Esophagus (tissue), 2 donors: ENCODE data around the gene GTF3C1. TPM values are rescaled to one million over a fixed set of nuclear protein-coding genes. Genes with fewer than 3 reads are reported as not detected.

ENCODE experiments used
- H3K27ac ChIP-seq, 2 donors: one replicate each; pipeline ENCODE4 v1.5.1; 2013; ENCODE audit warnings: low read depth in 2 of 2, mild to moderate bottlenecking in 2 of 2, inconsistent platforms in 1 of 2, low read length in 1 of 2, moderate library complexity in 1 of 2
- H3K27me3 ChIP-seq, 2 donors: one replicate each; pipeline ENCODE4 v1.6.1; 2013; ENCODE audit warnings: low read length in 2 of 2, control low read depth in 1 of 2, mild to moderate bottlenecking in 1 of 2; ENCODE audit not compliant: insufficient read depth in 2 of 2, control insufficient read depth in 1 of 2
- H3K36me3 ChIP-seq, 2 donors: one replicate each; pipeline ENCODE4 v1.6.1; 2013; ENCODE audit warnings: low read length in 1 of 2; ENCODE audit not compliant: control insufficient read depth in 2 of 2, insufficient read depth in 2 of 2
- H3K4me1 ChIP-seq, 2 donors: one replicate each; pipeline ENCODE4 v1.6.1; 2013; ENCODE audit warnings: low read length in 1 of 2; ENCODE audit not compliant: control insufficient read depth in 2 of 2, insufficient read depth in 2 of 2
- H3K4me3 ChIP-seq, 2 donors: one replicate each; pipeline ENCODE4 v1.5.1; 2013; ENCODE audit warnings: low read length in 2 of 2, mild to moderate bottlenecking in 2 of 2, low read depth in 1 of 2, moderate library complexity in 1 of 2
- H3K9me3 ChIP-seq, 2 donors: one replicate each; pipeline ENCODE4 v1.6.1; 2013; ENCODE audit warnings: mild to moderate bottlenecking in 2 of 2, low read depth in 1 of 2, low read length in 1 of 2, moderate library complexity in 1 of 2; ENCODE audit not compliant: control insufficient read depth in 2 of 2, insufficient read depth in 1 of 2
- WGBS, 2 donors: extraction: QIAGEN DNeasy Blood & Tissue Kit; methylation state at CpG; one replicate each; pipeline ENCODE4 v1.1.7; 2013; 5-methylcytosine and 5-hydroxymethylcytosine counted together
- polyA plus RNA-seq, 2 donors: library from polyadenylated mRNA; stranded (reverse); fragments of 200-250 nt; gene quantifications; one replicate each; pipeline ENCODE4 v1.2.3, GENCODE V29; 2013
- donor health status: healthy with polysubstance abuse.
- donor health status: Bipolar disorder and iron deficiency.

GTF3C1 gene
- polyA plus RNA-seq, 2 donors = 85.4 to 109 TPM

DNA sequence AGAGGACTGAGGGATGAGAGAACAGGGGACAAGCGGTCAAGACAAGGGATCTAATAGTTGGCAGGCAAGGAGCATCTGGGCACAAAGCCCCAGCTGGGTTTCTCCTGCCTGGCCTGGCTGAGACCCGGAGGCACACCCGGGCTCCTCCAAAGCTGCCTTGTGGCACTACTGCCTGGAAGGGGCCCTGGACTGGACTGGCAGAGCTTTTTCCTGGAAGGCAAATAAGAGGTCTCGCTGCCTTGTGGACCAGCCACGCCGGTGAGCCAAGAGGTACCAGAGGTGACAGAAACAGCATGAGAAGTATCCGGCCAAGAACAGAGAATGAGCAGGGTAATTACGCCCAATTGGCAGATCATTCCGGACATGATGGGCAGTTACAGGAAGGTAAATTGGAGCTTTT, 64.6 kb downstream of the GTF3C1 start:
- Histone ChIP-seq H3K4me1 (no peaks in the 10 kb centered on the region), H3K27me3 (no peaks in the 10 kb centered on the region), H3K9me3 (no peaks in the 10 kb centered on the region), H3K4me3 (no peak overlapping the region), H3K36me3 (peaks cover 41 to 81% of the 10 kb centered on the region in 2 donors), H3K27ac (no peak overlapping the region)
- WGBS, 2 donors = 93 to 97% methylated on average over 9 of the region's 9 CpGs

GRCh38 chr16:27483624-27484023, 66.1 kb downstream of the GTF3C1 start:
- peaks cover 29 to 68% of the 10 kb centered on the region in 2 donors for H3K36me3 ChIP-seq
- no peaks in the 10 kb centered on the region for H3K4me1 ChIP-seq
- WGBS, 2 donors = 93% methylated on average over 5 of the region's 5 CpGs
- H3K27ac ChIP-seq = no peak overlapping the region
- H3K27me3 ChIP-seq = no peaks in the 10 kb centered on the region
- no peak overlapping the region for H3K4me3 ChIP-seq
- H3K9me3 ChIP-seq = no peaks in the 10 kb centered on the region

DNA sequence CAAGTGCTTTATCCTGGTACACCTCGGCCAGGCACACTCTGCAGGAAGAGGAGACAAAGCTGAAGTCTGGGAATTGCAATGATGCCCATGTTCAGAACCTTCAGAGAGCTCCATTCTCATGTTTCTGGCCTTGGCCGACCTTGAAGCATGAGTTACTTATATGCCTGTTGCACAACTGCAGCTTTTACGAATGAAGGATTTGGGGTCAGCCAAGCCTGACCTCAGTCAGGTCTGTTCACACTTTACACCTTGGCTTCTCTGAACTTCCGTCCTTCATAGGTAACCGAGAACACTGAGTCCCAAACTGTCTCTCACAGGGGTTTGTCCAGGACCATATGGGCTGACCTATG, 66.7 kb downstream of the GTF3C1 start:
- Histone ChIP-seq H3K27me3 (no peaks in the 10 kb centered on the region), H3K36me3 (peaks cover 33 to 68% of the 10 kb centered on the region in 2 donors), H3K4me1 (no peaks in the 10 kb centered on the region), H3K9me3 (no peaks in the 10 kb centered on the region), H3K27ac (no peak overlapping the region), H3K4me3 (no peak overlapping the region)
- 85 to 89% methylated on average over 5 of the region's 5 CpGs for WGBS, 2 donors

DNA sequence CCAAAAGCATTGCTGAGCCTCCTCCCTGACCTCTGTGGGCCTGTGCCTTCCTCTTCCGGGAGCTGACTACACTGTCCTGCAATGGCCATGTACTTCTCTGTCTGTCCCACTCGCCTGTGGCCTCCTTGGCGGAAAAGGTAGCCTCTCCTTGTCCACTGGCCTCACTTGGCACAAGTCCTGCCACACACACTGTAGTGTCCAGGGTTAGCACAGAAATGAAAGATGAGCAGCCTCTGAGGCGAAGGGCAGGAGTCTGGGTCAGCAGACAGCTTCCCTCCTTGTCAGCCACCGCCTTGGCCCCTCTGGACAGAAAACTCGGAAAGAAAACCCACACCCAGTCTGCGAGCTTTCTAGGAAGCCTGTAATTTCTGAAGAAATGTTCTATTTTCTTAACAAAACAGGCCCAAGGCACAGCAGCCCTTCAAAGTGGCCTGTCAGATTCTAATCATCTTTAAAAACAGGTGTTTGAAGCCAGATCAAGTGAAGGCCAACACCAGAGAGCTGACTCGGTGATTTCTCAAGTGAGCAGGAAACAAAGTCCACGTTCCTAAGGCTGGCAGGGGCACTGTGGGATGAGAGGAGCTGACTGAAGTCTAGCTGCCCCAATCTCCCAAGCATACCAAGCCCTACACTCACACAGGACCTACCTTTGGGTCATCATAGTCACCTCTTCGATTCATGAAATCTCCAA, 67.2 kb downstream of the GTF3C1 start:
- Histone ChIP-seq H3K4me3 (no peak overlapping the region), H3K27me3 (no peaks in the 10 kb centered on the region), H3K4me1 (no peaks in the 10 kb centered on the region), H3K9me3 (no peaks in the 10 kb centered on the region), H3K27ac (no peak overlapping the region), H3K36me3 (peaks cover 33 to 70% of the 10 kb centered on the region in 2 donors)
- 88 to 95% methylated on average over 10 of the region's 10 CpGs for WGBS, 2 donors

DNA sequence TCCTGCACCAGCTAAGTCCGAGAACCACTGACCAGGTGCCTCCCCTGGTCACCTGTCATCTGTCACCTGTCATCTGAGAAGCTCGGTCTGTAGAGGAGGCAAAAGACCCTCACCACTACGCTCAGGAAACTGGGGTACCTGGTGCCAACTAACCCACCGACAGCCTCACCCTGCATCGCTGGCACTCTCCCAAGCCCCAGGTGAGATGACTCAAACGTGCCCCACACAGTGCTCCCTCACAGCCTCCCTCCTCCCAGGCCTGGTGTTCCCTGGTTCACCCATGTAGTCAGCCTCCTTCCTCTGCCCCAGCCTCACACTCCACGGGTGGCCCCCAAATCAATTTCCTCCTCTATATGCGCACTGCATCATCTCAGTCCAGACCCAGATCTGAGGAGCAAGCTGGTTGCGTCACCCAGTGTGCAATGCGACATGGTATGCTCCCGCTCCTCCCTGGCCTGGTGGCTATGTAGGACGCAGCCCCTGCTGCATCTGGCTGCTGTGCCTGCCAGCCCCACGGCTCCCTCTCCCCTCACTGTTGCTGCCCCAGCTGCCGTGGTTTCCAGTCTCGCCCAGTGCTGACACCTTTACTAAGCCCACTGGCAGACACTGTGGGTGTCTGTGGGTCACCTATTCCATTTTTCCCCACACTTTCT, 68.3 kb downstream of the GTF3C1 start:
- Histone ChIP-seq H3K4me1 (no peaks in the 10 kb centered on the region), H3K27ac (no peak overlapping the region), H3K9me3 (no peaks in the 10 kb centered on the region), H3K27me3 (no peaks in the 10 kb centered on the region), H3K4me3 (no peak overlapping the region), H3K36me3 (peaks cover 28 to 66% of the 10 kb centered on the region in 2 donors)
- WGBS, 2 donors = 86 to 90% methylated on average over 15 of the region's 15 CpGs

- Histone ChIP-seq H3K4me3 (no peak overlapping the region), H3K27ac (no peak overlapping the region), H3K9me3 (no peaks in the 10 kb centered on the region), H3K36me3 (peaks cover 24 to 67% of the 10 kb centered on the region in 2 donors), H3K4me1 (no peaks in the 10 kb centered on the region), H3K27me3 (no peaks in the 10 kb centered on the region)
- 90 to 93% methylated on average over 7 of the region's 7 CpGs for WGBS, 2 donors
Observed at GRCh38 chr16:27480761-27481160, 69.0 kb downstream of the GTF3C1 start.

GRCh38 chr16:27476240-27476639, 73.5 kb downstream of the GTF3C1 start:
- WGBS, 2 donors = 89 to 90% methylated on average over 9 of the region's 9 CpGs

DNA sequence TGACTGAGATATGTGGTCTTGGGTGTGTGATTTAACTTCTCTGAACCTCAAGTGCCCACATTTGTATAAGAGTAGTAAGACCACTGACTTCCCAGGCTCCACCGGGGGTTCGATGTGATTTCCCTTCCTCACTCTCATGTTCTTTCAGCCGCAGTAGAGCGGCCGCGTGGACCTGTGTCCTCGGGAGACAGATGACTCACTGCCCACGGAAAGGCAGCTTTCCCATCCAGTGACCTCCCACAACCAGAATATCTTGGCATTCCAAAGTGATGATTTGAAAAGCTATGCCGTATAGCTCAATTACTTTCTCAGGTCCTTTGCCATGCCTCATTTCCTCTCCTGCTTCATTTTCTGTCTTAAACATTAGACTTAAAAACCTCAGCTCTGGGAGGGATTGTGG, 74.2 kb downstream of the GTF3C1 start:
- Histone ChIP-seq H3K27me3 (no peaks in the 10 kb centered on the region), H3K36me3 (peaks cover 24 to 65% of the 10 kb centered on the region in 2 donors), H3K4me1 (no peaks in the 10 kb centered on the region), H3K9me3 (no peaks in the 10 kb centered on the region), H3K4me3 (no peak overlapping the region), H3K27ac (no peak overlapping the region)
- WGBS, 2 donors = 69 to 79% methylated on average over 9 of the region's 9 CpGs

More at GRCh38 chr16:27476240-27476639, 73.5 kb downstream of the GTF3C1 start:
- Histone ChIP-seq H3K27ac (no peak overlapping the region), H3K4me3 (no peak overlapping the region), H3K9me3 (no peaks in the 10 kb centered on the region), H3K4me1 (no peaks in the 10 kb centered on the region), H3K27me3 (no peaks in the 10 kb centered on the region), H3K36me3 (peaks cover 19 to 65% of the 10 kb centered on the region in 2 donors)

DNA sequence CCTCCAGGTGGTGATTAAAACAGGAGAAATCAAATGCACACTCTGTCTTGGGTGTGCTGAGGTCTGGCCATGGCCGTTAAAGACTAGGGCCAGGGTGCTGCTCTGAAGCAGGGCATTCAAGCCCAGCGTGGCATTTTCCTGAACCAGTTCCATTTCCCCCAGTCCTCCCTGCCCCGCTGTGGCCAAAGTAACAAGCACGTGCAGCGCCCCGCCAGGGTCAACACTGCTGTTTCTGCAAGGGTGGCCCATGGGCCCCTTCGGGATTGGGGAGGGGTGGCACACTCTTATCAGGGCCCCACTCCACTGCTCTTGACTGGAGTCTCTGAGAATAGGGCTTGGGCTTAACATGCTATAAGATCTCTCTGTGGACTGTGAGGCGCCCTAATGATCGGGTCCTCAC, 74.8 kb downstream of the GTF3C1 start:
- Histone ChIP-seq H3K4me3 (no peak overlapping the region), H3K4me1 (no peaks in the 10 kb centered on the region), H3K27me3 (no peaks in the 10 kb centered on the region), H3K9me3 (no peaks in the 10 kb centered on the region), H3K36me3 (peaks cover 30 to 71% of the 10 kb centered on the region in 2 donors), H3K27ac (no peak overlapping the region)
- WGBS, 2 donors = 89 to 91% methylated on average over 9 of the region's 9 CpGs

DNA sequence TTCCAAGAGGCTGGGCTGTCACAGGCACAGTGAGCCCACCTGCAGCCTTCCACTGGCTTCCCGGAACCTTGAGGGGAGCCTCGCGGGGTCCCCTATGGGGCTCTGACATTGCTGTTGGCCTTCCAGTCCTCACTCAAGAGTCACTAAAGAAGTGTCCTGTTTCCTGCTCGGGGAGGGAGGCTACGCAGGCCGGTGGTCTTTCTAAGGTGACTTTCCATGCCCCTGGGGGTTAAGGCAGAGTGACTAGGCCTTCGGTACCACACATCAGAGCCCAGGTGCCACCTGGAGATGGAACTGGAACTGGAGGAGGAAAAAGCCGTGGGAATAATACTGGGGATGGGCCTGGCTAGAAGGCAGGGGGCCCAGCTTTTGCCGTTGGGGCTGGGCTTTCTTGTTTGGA, 75.7 kb downstream of the GTF3C1 start:
- Histone ChIP-seq H3K27me3 (no peaks in the 10 kb centered on the region), H3K9me3 (no peaks in the 10 kb centered on the region), H3K36me3 (peaks cover 37 to 80% of the 10 kb centered on the region in 2 donors), H3K27ac (no peak overlapping the region), H3K4me3 (no peak overlapping the region), H3K4me1 (no peaks in the 10 kb centered on the region)
- 94 to 97% methylated on average over 9 of the region's 9 CpGs for WGBS, 2 donors
